ENCODE measurements around the gene CSF1R.

The CSF1R gene

DNA sequence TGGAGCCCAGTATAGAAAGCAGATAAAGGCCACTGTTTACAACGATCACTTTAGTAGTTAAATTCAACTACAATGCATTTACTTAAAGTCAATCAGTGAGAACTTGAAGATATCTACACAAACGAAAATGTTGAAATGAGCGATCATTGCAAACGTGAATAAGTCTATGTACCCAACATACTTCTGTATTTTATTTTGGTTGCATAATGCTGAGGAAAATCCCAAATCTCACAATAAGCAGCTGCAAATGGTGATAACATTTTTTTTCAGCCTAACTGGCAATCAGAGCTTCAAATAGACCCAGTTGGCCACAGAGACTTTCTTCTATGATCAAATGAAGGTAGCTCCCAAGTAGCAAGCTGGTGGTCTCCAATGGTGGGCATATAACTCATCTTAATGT is 37.2 kb upstream of the CSF1R start:
- Histone ChIP-seq H3K36me3 (ENCODE audit: insufficient read depth, low read length) (no peaks in the 10 kb centered on the region), H3K27ac (ENCODE audit: low read depth, low read length, poor library complexity, severe bottlenecking) (no peak overlapping the region), H3F3A (ENCODE audit: insufficient read depth, low read length) (no peaks in the 10 kb centered on the region), H3K79me2 (ENCODE audit: insufficient read depth, low read length) (no peaks in the 10 kb centered on the region), H3K9me3 (ENCODE audit: low read length) (no peaks in the 10 kb centered on the region), H3K4me1 (ENCODE audit: insufficient read depth, low read length, severe bottlenecking) (no peaks in the 10 kb centered on the region), H3K9me2 (ENCODE audit: low read depth, low read length) (no peaks in the 10 kb centered on the region), H2AFZ (ENCODE audit: low read length) (no peak overlapping the region), H3K4me2 (ENCODE audit: low read length) (no peak overlapping the region), H3K27me3 (ENCODE audit: insufficient read depth, low read length) (no peaks in the 10 kb centered on the region), H3K9ac (ENCODE audit: low read length) (no peak overlapping the region), H3K4me3 (ENCODE audit: low read depth, low read length, poor library complexity, severe bottlenecking) (no peak overlapping the region), H4K20me1 (ENCODE audit: insufficient read depth, low read length) (no peaks in the 10 kb centered on the region)
- TF ChIP-seq, protein P1, sequence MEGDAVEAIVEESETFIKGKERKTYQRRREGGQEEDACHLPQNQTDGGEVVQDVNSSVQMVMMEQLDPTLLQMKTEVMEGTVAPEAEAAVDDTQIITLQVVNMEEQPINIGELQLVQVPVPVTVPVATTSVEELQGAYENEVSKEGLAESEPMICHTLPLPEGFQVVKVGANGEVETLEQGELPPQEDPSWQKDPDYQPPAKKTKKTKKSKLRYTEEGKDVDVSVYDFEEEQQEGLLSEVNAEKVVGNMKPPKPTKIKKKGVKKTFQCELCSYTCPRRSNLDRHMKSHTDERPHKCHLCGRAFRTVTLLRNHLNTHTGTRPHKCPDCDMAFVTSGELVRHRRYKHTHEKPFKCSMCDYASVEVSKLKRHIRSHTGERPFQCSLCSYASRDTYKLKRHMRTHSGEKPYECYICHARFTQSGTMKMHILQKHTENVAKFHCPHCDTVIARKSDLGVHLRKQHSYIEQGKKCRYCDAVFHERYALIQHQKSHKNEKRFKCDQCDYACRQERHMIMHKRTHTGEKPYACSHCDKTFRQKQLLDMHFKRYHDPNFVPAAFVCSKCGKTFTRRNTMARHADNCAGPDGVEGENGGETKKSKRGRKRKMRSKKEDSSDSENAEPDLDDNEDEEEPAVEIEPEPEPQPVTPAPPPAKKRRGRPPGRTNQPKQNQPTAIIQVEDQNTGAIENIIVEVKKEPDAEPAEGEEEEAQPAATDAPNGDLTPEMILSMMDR (IDR thresholded peaks at IDR 0.05; ENCODE audit: low read length), result no peak
- TF ChIP-seq EZH2 (IDR thresholded peaks at IDR 0.05; ENCODE audit: borderline replicate concordance, low read length), result no peak

DNA sequence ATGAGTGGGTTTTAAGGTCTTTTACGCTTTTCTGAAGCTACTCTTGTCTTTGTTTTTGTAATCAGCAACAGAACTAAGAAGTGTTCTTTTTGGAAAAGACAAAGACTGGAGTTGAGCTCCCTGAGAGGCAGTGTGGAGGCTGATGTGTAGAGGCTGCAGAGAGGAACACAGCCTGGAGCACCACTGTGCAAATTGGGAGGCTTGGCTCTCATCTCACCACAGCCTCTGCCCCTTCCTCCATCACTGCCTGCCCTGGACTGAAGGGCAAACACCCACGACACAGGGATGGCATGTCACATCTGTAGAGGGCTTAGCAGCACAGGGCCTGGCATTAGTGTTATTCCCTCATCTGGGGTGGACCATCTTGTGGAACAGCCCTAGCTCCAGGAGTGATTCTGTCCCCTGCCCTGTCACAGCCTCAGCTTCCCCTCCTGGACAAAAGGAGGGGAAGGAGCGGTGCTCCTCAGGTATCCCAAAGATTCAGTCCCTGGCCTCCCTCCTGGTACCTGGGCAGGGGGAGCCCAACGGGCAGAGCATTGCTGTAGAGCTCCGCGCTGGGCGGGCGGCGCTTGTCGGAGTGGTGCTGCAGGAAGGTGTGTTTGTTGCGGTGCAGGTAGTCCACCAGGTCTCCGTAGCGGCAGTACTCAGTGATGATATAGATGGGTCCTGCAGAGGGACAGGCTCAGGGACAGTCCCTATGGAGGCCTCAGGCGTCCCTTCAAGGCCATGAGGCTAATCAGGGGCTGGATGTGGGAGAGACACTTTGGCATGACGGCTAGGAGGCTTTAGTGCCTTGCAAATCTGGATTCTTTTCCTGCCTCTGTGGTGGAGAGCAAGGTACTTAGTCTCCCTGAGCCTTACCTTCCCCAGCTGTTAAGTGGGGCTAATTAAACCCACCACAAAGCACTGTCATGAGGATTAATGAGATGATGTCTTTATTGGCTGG is 36.5 kb upstream of the CSF1R start:
- no peak overlapping the region for H3K4me3 ChIP-seq (ENCODE audit: low read depth, low read length, poor library complexity, severe bottlenecking)
- no peak overlapping the region for H2AFZ ChIP-seq (ENCODE audit: low read length)
- H4K20me1 ChIP-seq (ENCODE audit: insufficient read depth, low read length), result no peaks in the 10 kb centered on the region
- H3K79me2 ChIP-seq (ENCODE audit: insufficient read depth, low read length), result no peaks in the 10 kb centered on the region
- TF ChIP-seq EZH2 (IDR thresholded peaks at IDR 0.05; ENCODE audit: borderline replicate concordance, low read length), result no peak
- TF ChIP-seq, protein P1 (IDR thresholded peaks at IDR 0.05; ENCODE audit: low read length), result no peak
- no peaks in the 10 kb centered on the region for H3K36me3 ChIP-seq (ENCODE audit: insufficient read depth, low read length)
- no peaks in the 10 kb centered on the region for H3F3A ChIP-seq (ENCODE audit: insufficient read depth, low read length)
- no peak overlapping the region for H3K27ac ChIP-seq (ENCODE audit: low read depth, low read length, poor library complexity, severe bottlenecking)
- H3K9me2 ChIP-seq (ENCODE audit: low read depth, low read length), result no peaks in the 10 kb centered on the region
- H3K4me2 ChIP-seq (ENCODE audit: low read length), result no peak overlapping the region
- H3K27me3 ChIP-seq (ENCODE audit: insufficient read depth, low read length), result no peaks in the 10 kb centered on the region
- no peaks in the 10 kb centered on the region for H3K9me3 ChIP-seq (ENCODE audit: low read length)
- H3K9ac ChIP-seq (ENCODE audit: low read length), result no peak overlapping the region
- H3K4me1 ChIP-seq (ENCODE audit: insufficient read depth, low read length, severe bottlenecking), result no peaks in the 10 kb centered on the region

GRCh38 chr5:150122158-150122510 is 35.8 kb upstream of the CSF1R start:
- Histone ChIP-seq H3K27me3 (ENCODE audit: insufficient read depth, low read length) (no peaks in the 10 kb centered on the region), H3K9ac (ENCODE audit: low read length) (no peak overlapping the region), H4K20me1 (ENCODE audit: insufficient read depth, low read length) (no peaks in the 10 kb centered on the region), H3K27ac (ENCODE audit: low read depth, low read length, poor library complexity, severe bottlenecking) (no peak overlapping the region), H3K9me3 (ENCODE audit: low read length) (no peaks in the 10 kb centered on the region), H3K9me2 (ENCODE audit: low read depth, low read length) (no peaks in the 10 kb centered on the region), H2AFZ (ENCODE audit: low read length) (no peak overlapping the region), H3K4me2 (ENCODE audit: low read length) (no peak overlapping the region), H3K79me2 (ENCODE audit: insufficient read depth, low read length) (no peaks in the 10 kb centered on the region), H3F3A (ENCODE audit: insufficient read depth, low read length) (no peaks in the 10 kb centered on the region), H3K4me1 (ENCODE audit: insufficient read depth, low read length, severe bottlenecking) (no peaks in the 10 kb centered on the region), H3K36me3 (ENCODE audit: insufficient read depth, low read length) (no peaks in the 10 kb centered on the region), H3K4me3 (ENCODE audit: low read depth, low read length, poor library complexity, severe bottlenecking) (no peak overlapping the region)
- TF ChIP-seq, protein P1 (IDR thresholded peaks at IDR 0.05; ENCODE audit: low read length), result peak; percentile 42
- no peak for TF ChIP-seq EZH2 (IDR thresholded peaks at IDR 0.05; ENCODE audit: borderline replicate concordance, low read length)
